Mononuclear cell (primary cell): ENCODE data around the gene HNRNPC. TPM values are rescaled to one million over a fixed set of nuclear protein-coding genes. Genes with fewer than 3 reads are reported as not detected.
"Not testable (repeated sequence)": the region's sequence is repeated elsewhere in the genome, so short reads cannot be mapped to it uniquely, and the experiment has no call there.

Source experiments
- H3K27me3 ChIP-seq: 2 replicates; pipeline ENCODE4 v1.6.0; 2011; ENCODE audit warnings: low read length, control low read depth; ENCODE audit not compliant: insufficient read depth
- H3K4me1 ChIP-seq: 2 replicates; pipeline ENCODE4 v1.5.1; 2011; ENCODE audit warnings: mild to moderate bottlenecking, low read length, control low read depth; ENCODE audit not compliant: insufficient read depth
- H3K4me3 ChIP-seq: 2 replicates; pipeline ENCODE4 v1.5.1; 2011; ENCODE audit warnings: mild to moderate bottlenecking, low read length, moderate library complexity
- H3K9me3 ChIP-seq: 2 replicates; pipeline ENCODE4 v1.5.1; 2011; ENCODE audit warnings: low read depth, mild to moderate bottlenecking, control low read depth, low read length
- total RNA-seq: library from RNA; depleted of rRNA; stranded (reverse); fragments of >200 nt; gene quantifications from one replicate; pipeline ENCODE4 v1.2.3, GENCODE V29; 2012

HNRNPC gene
- total RNA-seq, 1 donor: 1,082 TPM

- Histone ChIP-seq H3K9me3 (no peaks in the 10 kb centered on the region), H3K4me3 (no peak overlapping the region), H3K4me1 (peaks cover 28% of the 10 kb centered on the region), H3K27me3 (no peaks in the 10 kb centered on the region)
Measured at GRCh38 chr14:21215879-21216251, 53.4 kb downstream of the HNRNPC start.

- Histone ChIP-seq H3K4me1 (peaks cover 28% of the 10 kb centered on the region), H3K4me3 (no peak overlapping the region), H3K9me3 (no peaks in the 10 kb centered on the region), H3K27me3 (no peaks in the 10 kb centered on the region)
Measured at GRCh38 chr14:21215130-21215878, 53.9 kb downstream of the HNRNPC start.

GRCh38 chr14:21213652-21214051 is 55.6 kb downstream of the HNRNPC start:
- Histone ChIP-seq H3K9me3 (no peaks in the 10 kb centered on the region), H3K4me3 (no peak overlapping the region), H3K27me3 (no peaks in the 10 kb centered on the region), H3K4me1 (peaks cover 26% of the 10 kb centered on the region)

GRCh38 chr14:21212824-21213223 is 56.4 kb downstream of the HNRNPC start:
- H3K4me1 ChIP-seq: peaks cover 17% of the 10 kb centered on the region
- not testable (repeated sequence) for H3K4me3 ChIP-seq, H3K27me3 ChIP-seq, H3K9me3 ChIP-seq

- Histone ChIP-seq H3K9me3 (no peaks in the 10 kb centered on the region), H3K4me3 (no peak overlapping the region), H3K4me1 (peaks cover 16% of the 10 kb centered on the region), H3K27me3 (no peaks in the 10 kb centered on the region)
Measured at GRCh38 chr14:21211509-21211908, 57.7 kb downstream of the HNRNPC start.

GRCh38 chr14:21210023-21210422 is 59.2 kb downstream of the HNRNPC start:
- Histone ChIP-seq H3K27me3 (no peaks in the 10 kb centered on the region), H3K4me1 (peaks cover 3% of the 10 kb centered on the region), H3K4me3 (no peak overlapping the region), H3K9me3 (no peaks in the 10 kb centered on the region)

- Histone ChIP-seq H3K9me3 (no peaks in the 10 kb centered on the region), H3K4me1 (peaks cover under 1% of the 10 kb centered on the region), H3K4me3 (no peak overlapping the region), H3K27me3 (no peaks in the 10 kb centered on the region)
Measured at GRCh38 chr14:21209185-21209584, 60.1 kb downstream of the HNRNPC start.

- Histone ChIP-seq H3K27me3 (no peaks in the 10 kb centered on the region), H3K4me1 (no peaks in the 10 kb centered on the region), H3K9me3 (no peaks in the 10 kb centered on the region), H3K4me3 (no peak overlapping the region)
Measured at GRCh38 chr14:21208554-21208953, 60.7 kb downstream of the HNRNPC start.

- Histone ChIP-seq H3K9me3 (no peaks in the 10 kb centered on the region), H3K4me3 (no peak overlapping the region), H3K27me3 (no peaks in the 10 kb centered on the region), H3K4me1 (no peaks in the 10 kb centered on the region)
Measured at GRCh38 chr14:21206753-21207684, 62.2 kb downstream of the HNRNPC start.

- no peaks in the 10 kb centered on the region for H3K9me3 ChIP-seq
- no peak overlapping the region for H3K4me3 ChIP-seq
- no peaks in the 10 kb centered on the region for H3K4me1 ChIP-seq
- H3K27me3 ChIP-seq: no peaks in the 10 kb centered on the region
Measured at GRCh38 chr14:21205678-21206581, 63.3 kb downstream of the HNRNPC start.

- Histone ChIP-seq H3K27me3 (no peaks in the 10 kb centered on the region), H3K9me3 (no peaks in the 10 kb centered on the region), H3K4me1 (no peaks in the 10 kb centered on the region), H3K4me3 (no peak overlapping the region)
Measured at GRCh38 chr14:21205026-21205677, 64.1 kb downstream of the HNRNPC start.

GRCh38 chr14:21204167-21205025 is 64.8 kb downstream of the HNRNPC start:
- Histone ChIP-seq H3K4me3 (no peak overlapping the region), H3K4me1 (no peaks in the 10 kb centered on the region), H3K9me3 (no peaks in the 10 kb centered on the region), H3K27me3 (no peaks in the 10 kb centered on the region)

GRCh38 chr14:21203470-21204166 is 65.6 kb downstream of the HNRNPC start:
- Histone ChIP-seq H3K27me3 (no peaks in the 10 kb centered on the region), H3K4me1 (no peaks in the 10 kb centered on the region), H3K4me3 (no peak overlapping the region), H3K9me3 (no peaks in the 10 kb centered on the region)
